T-helper 17 cell (primary cell): Measurements from ENCODE around the gene SMAD3. TPM values are rescaled to one million over a fixed set of nuclear protein-coding genes. Genes with fewer than 3 reads are reported as not detected.
"Not testable (repeated sequence)": the region's sequence is repeated elsewhere in the genome, so short reads cannot be mapped to it uniquely, and the experiment has no call there.

Experiments used
- ATAC-seq: fragments of 150-1000 bp; cut with Tn5 transposase; 2 replicates; pipeline ENCODE4 v1.10.0; 2021; ENCODE audit warnings: mild to moderate bottlenecking, moderate library complexity
- DNase-seq, 3 donors: peaks; one replicate each; pipeline versions ENCODE4 v3.0.0 to v3.0.0-alpha.2; 2020 to 2021
- H3K9me3 ChIP-seq: one replicate; pipeline ENCODE4 v1.7.0; 2013; ENCODE audit warnings: low read length, mild to moderate bottlenecking; ENCODE audit not compliant: control insufficient read depth, poor library complexity, severe bottlenecking
- H3K27ac Mint-ChIP-seq: one replicate; pipeline ENCODE4 v1.8.0; 2022; ENCODE audit warnings: mild to moderate bottlenecking, moderate library complexity, mixed read lengths
- H3K27me3 Mint-ChIP-seq: one replicate; pipeline ENCODE4 v1.8.0; 2022; ENCODE audit warnings: mixed read lengths
- H3K36me3 Mint-ChIP-seq: one replicate; pipeline ENCODE4 v1.8.0; 2022; ENCODE audit warnings: low read depth, mixed read lengths
- H3K4me1 Mint-ChIP-seq: one replicate; pipeline ENCODE4 v1.8.0; 2022; ENCODE audit warnings: mild to moderate bottlenecking, mixed read lengths
- H3K4me3 Mint-ChIP-seq: one replicate; pipeline ENCODE4 v1.8.0; 2022; ENCODE audit warnings: mild to moderate bottlenecking, moderate library complexity, mixed read lengths
- total RNA-seq, 4 donors: library from RNA in 2 of 4; stranded (reverse) in 2 of 4; gene quantifications; one replicate each; pipeline ENCODE4 v1.2.3 and lab custom pipeline; 2022 to 2026

SMAD3 gene
- 10 to 100 TPM; 79.8 to 82.9 TPM for total RNA-seq
- 66.1 to 114 reads per million in 2 donors for total RNA-seq (lab: John Stamatoyannopoulos, UW)

DNA sequence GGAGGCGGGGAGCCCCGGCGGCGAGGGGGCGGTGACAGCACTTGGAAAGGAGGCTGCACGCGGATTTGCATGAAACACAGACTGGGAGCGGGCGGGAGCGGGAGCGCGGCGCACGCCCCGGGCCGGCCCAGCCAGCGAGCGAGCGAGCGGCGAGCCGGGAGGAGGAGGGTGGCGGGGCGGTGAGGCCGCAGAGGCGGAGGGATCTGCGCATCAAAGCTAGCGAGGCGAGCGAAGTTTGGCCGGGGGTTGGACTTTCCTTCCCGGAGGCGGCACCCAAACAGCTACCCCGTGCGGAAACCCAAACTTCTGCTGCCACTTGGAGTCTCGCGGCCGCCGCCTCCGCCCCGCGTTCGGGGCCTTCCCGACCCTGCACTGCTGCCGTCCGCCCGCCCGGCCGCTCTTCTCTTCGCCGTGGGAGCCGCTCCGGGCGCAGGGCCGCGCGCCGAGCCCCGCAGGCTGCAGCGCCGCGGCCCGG is at the start of gene SMAD3:
Gene SMAD3 (plus strand): TSS at position 72 of the 475 bp plus-strand sequence. CDS start 553 bp downstream, outside the sequence.
- Mint-ChIP-seq H3K27ac (peak within 1 kb of the TSS; percentile 99), H3K4me3 (peak within 1 kb of the TSS; percentile 97), H3K27me3 (no peaks in the 10 kb centered on the region), H3K4me1 (peaks cover 46% of the 10 kb centered on the region), H3K36me3 (no peaks in the 10 kb centered on the region)
- peak; percentile 52 to 73 (median 67) for DNase-seq
- no peaks in the 10 kb centered on the region for H3K9me3 ChIP-seq
- peak; percentile 62 for ATAC-seq

DNA sequence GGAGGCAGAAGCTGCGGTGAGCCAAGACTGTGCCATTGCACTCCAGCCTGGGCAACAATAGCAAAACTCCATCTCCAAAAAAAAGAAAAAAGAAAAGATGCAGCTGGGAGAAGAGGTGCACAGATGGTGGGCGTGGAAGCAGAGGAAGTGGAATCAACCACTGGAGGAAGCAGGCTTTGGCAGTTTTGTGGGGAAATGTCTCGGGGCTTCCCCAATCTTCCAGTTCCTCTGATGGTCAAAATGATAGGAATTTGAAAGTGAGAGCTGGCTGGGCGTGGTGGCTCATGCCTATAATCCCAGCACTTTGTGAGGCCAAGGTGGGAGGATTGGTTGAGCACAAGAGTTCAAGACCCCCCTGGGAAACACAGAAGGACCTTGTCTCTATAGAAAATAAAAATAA is 48.1 kb upstream of the SMAD3 start:
- peaks cover 9% of the 10 kb centered on the region for H3K4me1 Mint-ChIP-seq
- H3K4me3 Mint-ChIP-seq, result no peak overlapping the region
- ATAC-seq, result no peak
- no peak overlapping the region for H3K27ac Mint-ChIP-seq
- H3K9me3 ChIP-seq, result no peaks in the 10 kb centered on the region
- no peak for DNase-seq
- H3K27me3 Mint-ChIP-seq, result no peaks in the 10 kb centered on the region
- no peaks in the 10 kb centered on the region for H3K36me3 Mint-ChIP-seq

DNA sequence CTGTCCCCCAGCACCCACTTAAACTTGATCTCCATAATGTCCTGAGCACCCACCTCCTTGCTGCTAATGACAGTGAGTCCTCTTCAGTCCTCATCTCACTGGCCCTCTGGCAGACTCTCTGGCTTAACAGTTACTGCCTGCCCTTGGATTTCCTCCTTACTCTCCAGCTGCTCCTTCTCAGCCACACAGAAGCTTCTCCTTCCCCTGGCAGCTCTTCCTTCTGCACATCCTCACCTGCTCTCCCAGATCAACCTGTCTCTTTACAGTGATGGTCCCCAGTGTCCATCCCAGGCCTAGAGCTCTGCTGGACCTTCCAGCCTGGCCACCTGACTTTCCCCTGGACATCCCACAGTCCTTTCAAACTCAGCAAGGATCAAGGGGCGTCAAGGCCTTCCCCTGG is 47.4 kb upstream of the SMAD3 start:
- H3K27me3 Mint-ChIP-seq, result no peaks in the 10 kb centered on the region
- DNase-seq, result no peak
- no peak overlapping the region for H3K4me3 Mint-ChIP-seq
- peaks cover 9% of the 10 kb centered on the region for H3K4me1 Mint-ChIP-seq
- H3K9me3 ChIP-seq, result no peaks in the 10 kb centered on the region
- ATAC-seq, result no peak
- H3K27ac Mint-ChIP-seq, result peak overlapping the region; percentile 72
- no peaks in the 10 kb centered on the region for H3K36me3 Mint-ChIP-seq

DNA sequence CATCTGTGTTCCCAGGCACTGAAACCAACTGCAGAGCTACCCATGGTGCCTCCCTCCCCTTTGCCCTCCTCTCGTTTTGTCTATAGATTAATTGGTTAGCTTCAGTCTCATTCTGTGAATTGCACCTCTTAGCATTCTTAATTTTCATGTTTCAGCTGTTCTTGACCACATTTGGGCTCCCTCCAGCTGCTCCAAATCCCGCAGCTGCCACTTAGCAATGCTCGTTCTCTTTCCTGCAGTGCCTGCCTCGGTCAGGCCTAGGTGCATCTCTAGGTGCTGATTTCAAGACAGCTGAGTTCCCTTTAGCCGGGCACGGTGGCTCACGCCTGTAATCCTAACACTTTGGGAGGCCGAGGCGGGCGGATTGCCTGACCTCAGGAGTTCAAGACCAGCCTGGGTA is 47.0 kb upstream of the SMAD3 start:
- no peaks in the 10 kb centered on the region for H3K9me3 ChIP-seq
- Mint-ChIP-seq H3K4me3 (no peak overlapping the region), H3K27me3 (no peaks in the 10 kb centered on the region), H3K36me3 (no peaks in the 10 kb centered on the region), H3K27ac (peak overlapping the region; percentile 72), H3K4me1 (peaks cover 9% of the 10 kb centered on the region)
- DNase-seq (no peak), ATAC-seq (no peak)

DNA sequence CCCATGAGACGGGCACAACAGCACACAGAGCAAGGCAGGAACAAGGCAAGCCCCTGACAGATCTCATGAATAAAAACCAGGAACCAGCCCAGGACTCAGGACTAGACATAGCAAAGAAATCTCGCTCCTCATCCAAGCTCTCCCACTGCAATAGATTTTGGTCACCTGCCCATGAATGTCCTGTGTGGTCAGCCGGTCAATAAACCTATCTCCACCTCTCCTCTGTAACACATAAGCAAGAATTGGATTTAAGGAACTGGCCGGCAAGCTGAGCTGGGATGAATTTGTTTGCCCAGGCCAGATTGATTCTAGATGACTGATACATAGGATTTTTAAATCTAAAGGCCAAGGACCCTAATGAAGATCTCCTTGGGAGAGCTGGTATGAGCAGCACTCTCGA is 46.3 kb upstream of the SMAD3 start:
- no peak for ATAC-seq
- Mint-ChIP-seq H3K4me3 (no peak overlapping the region), H3K27ac (peak overlapping the region; percentile 72)

DNA sequence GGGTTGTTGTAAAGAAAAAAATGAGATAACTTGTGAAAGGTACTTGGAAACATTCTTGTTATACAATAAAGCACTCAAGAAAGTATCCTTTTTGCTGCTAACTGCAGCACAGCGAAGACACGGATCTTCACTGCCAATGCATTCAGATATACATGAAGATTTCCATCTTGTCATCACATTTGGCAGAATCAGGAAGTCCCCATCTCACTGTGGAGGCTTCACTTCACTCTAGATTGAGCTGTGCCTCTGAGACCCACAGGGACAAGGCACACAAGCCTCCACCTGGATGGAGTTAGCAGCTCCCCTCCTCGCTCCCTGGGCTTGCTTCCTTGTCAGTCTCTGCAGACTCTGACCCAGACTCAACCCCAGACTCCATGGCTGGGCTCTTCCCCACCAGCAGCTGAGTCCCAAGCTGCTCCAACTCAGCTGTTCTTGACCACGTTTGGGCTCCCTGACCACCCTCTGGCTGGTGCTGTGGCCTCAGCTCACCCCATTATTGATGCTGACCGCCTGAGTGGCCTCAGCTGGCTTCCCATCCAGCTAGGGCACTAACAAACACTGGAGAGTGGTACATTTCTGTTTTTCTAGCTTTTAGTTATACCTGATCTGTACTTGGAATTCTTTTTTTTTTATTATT is 45.4 kb upstream of the SMAD3 start:
- Mint-ChIP-seq H3K4me1 (peaks cover 15% of the 10 kb centered on the region), H3K4me3 (no peak overlapping the region), H3K36me3 (no peaks in the 10 kb centered on the region), H3K27me3 (peaks cover 5% of the 10 kb centered on the region), H3K27ac (no peak overlapping the region)
- DNase-seq (no peak), ATAC-seq (no peak)
- no peaks in the 10 kb centered on the region for H3K9me3 ChIP-seq

More for the DNA sequence above, 46.3 kb upstream of the SMAD3 start:
- no peak for DNase-seq
- peaks cover 3% of the 10 kb centered on the region for H3K27me3 Mint-ChIP-seq
- no peaks in the 10 kb centered on the region for H3K36me3 Mint-ChIP-seq
- H3K9me3 ChIP-seq, result no peaks in the 10 kb centered on the region
- H3K4me1 Mint-ChIP-seq, result peaks cover 11% of the 10 kb centered on the region

DNA sequence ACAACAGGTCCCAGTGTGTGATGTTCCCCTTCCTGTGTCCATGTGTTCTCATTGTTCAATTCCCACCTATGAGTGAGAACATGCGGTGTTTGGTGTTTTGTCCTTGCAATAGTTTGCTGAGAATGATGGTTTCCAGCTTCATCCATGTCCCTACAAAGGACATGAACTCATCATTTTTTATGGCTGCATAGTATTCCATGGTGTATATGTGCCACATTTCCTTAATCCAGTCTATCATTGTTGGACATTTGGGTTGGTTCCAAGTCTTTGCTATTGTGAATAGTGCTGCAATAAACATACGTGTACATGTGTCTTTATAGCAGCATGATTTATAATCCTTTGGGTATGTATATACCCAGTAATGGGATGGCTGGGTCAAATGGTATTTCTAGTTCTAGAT is 44.7 kb upstream of the SMAD3 start:
- not testable (repeated sequence) for DNase-seq, ATAC-seq

DNA sequence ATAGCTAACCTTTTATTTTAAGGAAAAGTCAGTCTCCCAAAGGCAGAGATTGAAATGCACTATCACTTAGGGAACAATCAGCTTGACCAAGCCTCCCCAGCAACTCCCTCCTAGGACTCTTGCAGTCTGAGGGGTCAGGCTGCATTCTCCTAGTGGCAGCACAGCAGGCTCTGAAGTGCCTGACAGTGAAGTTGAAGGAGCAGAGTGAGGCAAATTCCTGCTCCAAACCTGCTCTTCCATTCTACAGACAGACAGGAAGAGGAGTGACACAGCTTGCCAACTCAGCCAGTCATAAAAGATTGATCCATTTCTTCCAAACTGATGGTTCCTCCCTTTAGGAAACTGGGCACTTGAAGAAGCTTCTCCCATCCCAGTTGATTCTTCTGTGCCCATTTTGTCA is 43.9 kb upstream of the SMAD3 start:
- peaks cover 18% of the 10 kb centered on the region for H3K4me1 Mint-ChIP-seq
- H3K27me3 Mint-ChIP-seq, result peaks cover 5% of the 10 kb centered on the region
- H3K27ac Mint-ChIP-seq, result no peak overlapping the region
- ATAC-seq, result no peak
- H3K4me3 Mint-ChIP-seq, result no peak overlapping the region
- no peaks in the 10 kb centered on the region for H3K9me3 ChIP-seq
- no peaks in the 10 kb centered on the region for H3K36me3 Mint-ChIP-seq
- DNase-seq, result no peak

More for the DNA sequence above, 44.7 kb upstream of the SMAD3 start:
- H3K9me3 ChIP-seq, H3K27me3 Mint-ChIP-seq, H3K27ac Mint-ChIP-seq, H3K4me3 Mint-ChIP-seq, H3K36me3 Mint-ChIP-seq: not testable (repeated sequence)
- H3K4me1 Mint-ChIP-seq, result peaks cover 18% of the 10 kb centered on the region

DNA sequence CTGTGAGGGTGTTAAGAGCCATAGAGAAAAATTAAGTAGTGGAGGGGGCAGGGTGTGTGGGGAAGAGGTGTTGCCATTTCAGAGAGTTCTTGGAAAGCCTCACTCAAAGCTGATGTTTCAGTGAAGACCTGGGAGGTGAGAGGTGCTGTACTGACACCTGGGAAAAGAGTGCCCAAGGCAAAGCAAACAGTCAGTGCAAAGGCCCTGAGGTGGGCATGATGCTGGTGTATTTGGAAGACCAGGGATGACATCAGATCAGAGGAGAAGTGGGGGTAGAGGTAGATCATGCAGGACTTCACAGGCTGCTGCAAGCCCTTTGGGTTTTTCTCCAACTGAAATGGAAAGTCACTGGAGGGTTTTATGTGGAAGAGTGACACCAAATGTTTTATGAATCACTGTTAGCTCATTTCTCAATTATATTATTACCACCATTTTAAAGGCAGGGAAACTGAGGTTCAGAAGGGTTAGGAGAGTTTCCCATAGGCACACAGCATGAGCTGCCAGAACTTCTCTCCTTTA is 42.8 kb upstream of the SMAD3 start:
- Mint-ChIP-seq H3K4me3 (no peak overlapping the region), H3K27me3 (peaks cover 5% of the 10 kb centered on the region), H3K4me1 (peaks cover 15% of the 10 kb centered on the region), H3K27ac (no peak overlapping the region), H3K36me3 (no peaks in the 10 kb centered on the region)
- DNase-seq (no peak), ATAC-seq (no peak)
- no peaks in the 10 kb centered on the region for H3K9me3 ChIP-seq

DNA sequence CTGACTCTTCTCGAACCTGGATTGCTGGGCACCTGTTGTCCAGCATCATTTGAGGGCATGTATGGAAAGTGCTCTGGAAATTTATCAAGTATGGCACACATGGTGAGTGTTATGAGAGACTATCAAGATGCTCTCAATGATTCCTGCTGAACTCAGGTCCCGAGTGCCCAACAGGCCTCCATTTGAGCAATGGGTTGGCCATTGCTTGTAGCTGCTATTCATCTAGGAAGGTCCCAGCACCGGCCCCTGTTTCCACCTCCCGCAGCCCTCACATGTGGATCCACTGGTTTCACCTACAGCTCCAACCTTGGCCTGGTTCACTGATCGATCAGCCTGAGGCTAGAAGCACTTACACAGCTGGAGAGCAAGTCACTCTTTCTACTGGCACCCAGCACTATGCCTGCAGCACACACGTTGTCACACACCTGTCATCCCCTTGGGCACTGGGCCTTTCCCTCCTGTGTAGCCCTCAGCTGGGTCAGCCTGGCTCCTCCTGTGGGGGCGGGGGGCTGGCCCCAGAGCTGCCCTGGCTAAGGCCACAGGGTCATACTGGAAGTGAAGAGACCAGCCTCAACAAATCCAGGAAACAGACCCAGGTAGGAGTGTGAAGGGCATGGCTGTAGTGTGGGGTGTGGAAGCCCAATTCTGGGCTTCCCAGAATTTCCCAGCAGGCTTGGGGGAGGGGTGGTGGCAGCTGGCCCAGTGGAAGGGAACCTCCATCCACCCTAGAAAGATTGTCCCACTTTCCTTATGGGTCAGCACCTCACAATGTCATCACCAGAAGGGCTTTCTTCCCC is 41.7 kb upstream of the SMAD3 start:
- Mint-ChIP-seq H3K27me3 (peaks cover 5% of the 10 kb centered on the region), H3K36me3 (no peaks in the 10 kb centered on the region), H3K4me3 (no peak overlapping the region), H3K27ac (no peak overlapping the region), H3K4me1 (peaks cover 13% of the 10 kb centered on the region)
- DNase-seq (no peak), ATAC-seq (no peak)
- no peaks in the 10 kb centered on the region for H3K9me3 ChIP-seq

DNA sequence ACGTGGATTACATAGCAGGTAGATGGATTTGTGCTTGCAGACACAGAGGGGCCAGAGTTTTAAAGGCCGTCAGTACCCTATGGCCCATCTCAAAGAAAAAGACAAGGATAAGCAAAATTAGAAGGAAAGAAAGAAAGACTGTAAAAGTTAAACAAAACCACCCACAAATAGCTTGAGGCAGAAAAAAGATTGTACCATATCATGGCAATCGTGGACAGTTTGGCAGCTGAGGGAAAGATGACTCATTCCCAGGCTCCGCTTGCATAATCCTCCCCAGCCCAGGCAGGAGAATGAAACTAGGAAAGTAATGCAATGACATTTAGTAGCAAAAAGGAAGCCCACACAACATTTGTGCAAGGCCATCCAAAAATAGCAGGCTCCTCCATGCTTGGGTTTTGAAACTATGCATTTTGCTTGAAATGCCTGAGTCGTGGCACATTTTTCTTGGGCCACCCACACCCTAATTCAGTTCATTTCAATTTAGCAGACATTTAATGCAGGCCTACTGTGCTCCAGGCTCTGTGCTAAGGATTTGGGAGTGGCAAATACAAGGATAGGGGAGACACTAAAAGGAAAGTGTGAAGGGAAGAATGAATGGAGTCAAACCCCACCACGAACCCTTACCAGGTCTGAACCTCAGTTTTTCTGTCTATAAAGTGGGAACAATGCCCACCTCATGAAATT is 40.9 kb upstream of the SMAD3 start:
- H3K27me3 Mint-ChIP-seq, result peaks cover 5% of the 10 kb centered on the region
- no peak for DNase-seq
- no peaks in the 10 kb centered on the region for H3K9me3 ChIP-seq
- no peak for ATAC-seq
- peaks cover 10% of the 10 kb centered on the region for H3K4me1 Mint-ChIP-seq
- no peak overlapping the region for H3K4me3 Mint-ChIP-seq
- H3K36me3 Mint-ChIP-seq, result no peaks in the 10 kb centered on the region
- H3K27ac Mint-ChIP-seq, result peak overlapping the region; percentile 80

DNA sequence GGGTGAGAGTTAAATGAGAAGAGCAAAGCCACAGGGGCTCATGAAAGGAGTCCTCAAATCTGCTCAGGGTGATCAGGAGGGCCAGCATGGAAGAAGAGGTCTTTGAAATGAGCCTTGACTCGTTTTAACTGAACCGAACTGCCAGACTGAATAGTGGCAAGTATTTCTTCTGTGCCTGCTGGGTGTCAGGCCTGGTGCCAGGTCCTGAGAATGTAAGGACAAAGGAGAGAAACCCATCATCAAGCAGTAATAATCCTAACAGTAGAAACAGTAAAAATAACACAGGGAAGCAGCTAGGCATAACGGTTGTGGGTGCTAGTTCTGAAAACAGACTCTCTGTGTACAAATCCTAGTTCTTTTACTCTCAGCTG is 40.4 kb upstream of the SMAD3 start:
- Mint-ChIP-seq H3K4me1 (peaks cover 11% of the 10 kb centered on the region), H3K4me3 (no peak overlapping the region), H3K36me3 (no peaks in the 10 kb centered on the region), H3K27ac (peak overlapping the region; percentile 80), H3K27me3 (peaks cover 5% of the 10 kb centered on the region)
- DNase-seq (no peak), ATAC-seq (no peak)
- H3K9me3 ChIP-seq, result no peaks in the 10 kb centered on the region
